Type B pancreatic cell (in vitro differentiated cells): ENCODE measurements around the gene ADGRV1. TPM values are rescaled to one million over a fixed set of nuclear protein-coding genes. Genes with fewer than 3 reads are reported as not detected.
"Not testable (repeated sequence)": the region's sequence is repeated elsewhere in the genome, so short reads cannot be mapped to it uniquely, and the experiment has no call there.

Source experiments
- DNase-seq: peaks from one replicate; pipeline ENCODE4 v3.0.0; 2021; ENCODE audit warnings: mixed read lengths; ENCODE audit not compliant: unreplicated experiment; ENCODE audit errors: extremely low spot score
- H3K27ac Mint-ChIP-seq: 2 replicates; pipeline ENCODE4 v1.8.0; 2021; ENCODE audit warnings: mild to moderate bottlenecking, mixed read lengths
- H3K27me3 Mint-ChIP-seq: 2 replicates; pipeline ENCODE4 v1.8.0; 2021; ENCODE audit warnings: mixed read lengths
- H3K36me3 Mint-ChIP-seq: 2 replicates; pipeline ENCODE4 v1.8.0; 2021; ENCODE audit warnings: mixed read lengths
- H3K4me1 Mint-ChIP-seq: one replicate; pipeline ENCODE4 v1.8.0; 2021; ENCODE audit warnings: mixed read lengths; ENCODE audit not compliant: unreplicated experiment
- H3K4me3 Mint-ChIP-seq: 2 replicates; pipeline ENCODE4 v1.8.0; 2021; ENCODE audit warnings: mild to moderate bottlenecking, mixed read lengths
- H3K9me3 Mint-ChIP-seq: 2 replicates; pipeline ENCODE4 v1.8.0; 2021; ENCODE audit warnings: mixed read lengths
- total RNA-seq: library from RNA; stranded (reverse); gene quantifications from 2 replicates; pipeline ENCODE4 v1.2.1, GENCODE V29; 2021; ENCODE audit warnings: low replicate concordance
- TF ChIP-seq, protein P1 (sequence below): fragments of 200-600 bp; sonication (generic); conservative IDR thresholded peaks from 2 replicates; pipeline ENCODE4 v1.5.0; 2021; ENCODE audit warnings: antibody characterized with exemption, mild to moderate bottlenecking

Gene ADGRV1
- total RNA-seq, 1 donor from 2014 or later = 29.5 TPM

- H3K4me1 Mint-ChIP-seq = no peaks in the 10 kb centered on the region
- DNase-seq = no peak
- H3K4me3 Mint-ChIP-seq = no peak overlapping the region
- no peaks in the 10 kb centered on the region for H3K9me3 Mint-ChIP-seq
- peaks cover 11% of the 10 kb centered on the region for H3K36me3 Mint-ChIP-seq
- no peak overlapping the region for H3K27ac Mint-ChIP-seq
- TF ChIP-seq, protein P1, sequence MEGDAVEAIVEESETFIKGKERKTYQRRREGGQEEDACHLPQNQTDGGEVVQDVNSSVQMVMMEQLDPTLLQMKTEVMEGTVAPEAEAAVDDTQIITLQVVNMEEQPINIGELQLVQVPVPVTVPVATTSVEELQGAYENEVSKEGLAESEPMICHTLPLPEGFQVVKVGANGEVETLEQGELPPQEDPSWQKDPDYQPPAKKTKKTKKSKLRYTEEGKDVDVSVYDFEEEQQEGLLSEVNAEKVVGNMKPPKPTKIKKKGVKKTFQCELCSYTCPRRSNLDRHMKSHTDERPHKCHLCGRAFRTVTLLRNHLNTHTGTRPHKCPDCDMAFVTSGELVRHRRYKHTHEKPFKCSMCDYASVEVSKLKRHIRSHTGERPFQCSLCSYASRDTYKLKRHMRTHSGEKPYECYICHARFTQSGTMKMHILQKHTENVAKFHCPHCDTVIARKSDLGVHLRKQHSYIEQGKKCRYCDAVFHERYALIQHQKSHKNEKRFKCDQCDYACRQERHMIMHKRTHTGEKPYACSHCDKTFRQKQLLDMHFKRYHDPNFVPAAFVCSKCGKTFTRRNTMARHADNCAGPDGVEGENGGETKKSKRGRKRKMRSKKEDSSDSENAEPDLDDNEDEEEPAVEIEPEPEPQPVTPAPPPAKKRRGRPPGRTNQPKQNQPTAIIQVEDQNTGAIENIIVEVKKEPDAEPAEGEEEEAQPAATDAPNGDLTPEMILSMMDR = no peak
- no peaks in the 10 kb centered on the region for H3K27me3 Mint-ChIP-seq
Measured at GRCh38 chr5:90680921-90681563, 122.4 kb downstream of the ADGRV1 start.

DNA sequence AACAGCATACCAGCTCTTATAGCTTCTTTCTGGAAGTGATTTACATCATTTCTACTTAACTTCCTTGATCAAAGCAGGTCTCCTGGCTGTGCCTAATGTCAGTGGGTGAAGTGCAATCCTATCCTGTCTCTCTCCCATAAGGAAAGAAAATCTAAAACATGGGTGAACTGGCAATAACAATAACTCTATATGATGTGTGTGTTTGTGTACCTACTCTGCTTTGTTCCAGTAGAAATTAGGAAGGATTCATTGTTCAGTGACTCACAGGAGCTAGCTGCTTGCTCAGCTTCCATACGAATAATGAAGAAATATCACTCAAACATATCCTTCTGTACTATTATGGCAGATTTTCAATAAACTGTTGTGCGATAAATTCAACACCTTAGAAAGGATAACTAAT is 123.7 kb downstream of the ADGRV1 start:
- no peak overlapping the region for H3K4me3 Mint-ChIP-seq
- H3K27ac Mint-ChIP-seq = no peak overlapping the region
- H3K36me3 Mint-ChIP-seq = peaks cover 6% of the 10 kb centered on the region
- no peaks in the 10 kb centered on the region for H3K27me3 Mint-ChIP-seq
- no peaks in the 10 kb centered on the region for H3K4me1 Mint-ChIP-seq
- TF ChIP-seq, protein P1 = no peak
- no peak for DNase-seq
- H3K9me3 Mint-ChIP-seq = no peaks in the 10 kb centered on the region

- TF ChIP-seq, protein P1 = no peak
- Mint-ChIP-seq H3K4me3 (no peak overlapping the region), H3K36me3 (peaks cover 6% of the 10 kb centered on the region), H3K4me1 (no peaks in the 10 kb centered on the region), H3K27ac (no peak overlapping the region), H3K9me3 (no peaks in the 10 kb centered on the region), H3K27me3 (no peaks in the 10 kb centered on the region)
- no peak for DNase-seq
Measured at GRCh38 chr5:90685425-90686022, 126.9 kb downstream of the ADGRV1 start.

GRCh38 chr5:90686363-90686762 is 127.8 kb downstream of the ADGRV1 start:
- DNase-seq, H3K9me3 Mint-ChIP-seq, H3K36me3 Mint-ChIP-seq, H3K4me1 Mint-ChIP-seq, H3K27ac Mint-ChIP-seq, H3K27me3 Mint-ChIP-seq, H3K4me3 Mint-ChIP-seq: not testable (repeated sequence)

DNA sequence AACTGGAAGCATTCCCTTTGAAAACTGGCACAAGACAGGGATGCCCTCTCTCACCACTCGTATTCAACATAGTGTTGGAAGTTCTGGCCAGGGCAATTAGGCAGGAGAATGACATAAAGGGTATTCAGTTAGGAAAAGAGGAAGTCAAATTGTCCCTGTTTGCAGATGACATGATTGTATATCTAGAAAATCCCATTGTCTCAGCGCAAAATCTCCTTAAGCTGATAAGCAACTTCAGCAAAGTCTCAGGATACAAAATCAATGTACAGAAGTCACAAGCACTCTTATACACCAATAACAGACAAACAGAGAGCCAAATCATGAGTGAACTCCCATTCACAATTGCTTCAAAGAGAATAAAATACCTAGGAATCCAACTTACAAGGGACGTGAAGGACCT is 128.9 kb downstream of the ADGRV1 start:
- not testable (repeated sequence) for H3K4me3 Mint-ChIP-seq, H3K27me3 Mint-ChIP-seq, DNase-seq, H3K4me1 Mint-ChIP-seq, H3K27ac Mint-ChIP-seq, H3K9me3 Mint-ChIP-seq, H3K36me3 Mint-ChIP-seq

- TF ChIP-seq, protein P1 = no peak
- no peak overlapping the region for H3K27ac Mint-ChIP-seq
- peaks cover 3% of the 10 kb centered on the region for H3K36me3 Mint-ChIP-seq
- H3K27me3 Mint-ChIP-seq = no peaks in the 10 kb centered on the region
- H3K4me1 Mint-ChIP-seq = peaks cover 5% of the 10 kb centered on the region
- DNase-seq = no peak
- H3K9me3 Mint-ChIP-seq = no peaks in the 10 kb centered on the region
- no peak overlapping the region for H3K4me3 Mint-ChIP-seq
Measured at GRCh38 chr5:90689064-90689463, 130.5 kb downstream of the ADGRV1 start.
